Activated naive CD8-positive, alpha-beta T cell treated with anti-CD3 and anti-CD28 coated beads, Interleukin-2, amount 50 U/mL, for 24 hours (primary cell): ENCODE measurements around the gene PES1.
"Not testable (repeated sequence)": the region's sequence is repeated elsewhere in the genome, so short reads cannot be mapped to it uniquely, and the experiment has no call there.

Source experiments
- ATAC-seq: fragments of 150-1000 bp; cut with Tn5 transposase; one replicate; pipeline ENCODE4 v1.10.0; 2021
- DNase-seq: peaks from one replicate; pipeline ENCODE4 v3.0.0; 2021
- H3K27ac Mint-ChIP-seq: one replicate; pipeline ENCODE4 v1.8.0; 2021; ENCODE audit warnings: mild to moderate bottlenecking, mixed read lengths
- H3K27me3 Mint-ChIP-seq: one replicate; pipeline ENCODE4 v1.8.0; 2021; ENCODE audit warnings: mixed read lengths
- H3K36me3 Mint-ChIP-seq: one replicate; pipeline ENCODE4 v1.8.0; 2021; ENCODE audit warnings: low read depth, mixed read lengths
- H3K4me1 Mint-ChIP-seq: one replicate; pipeline ENCODE4 v1.8.0; 2021; ENCODE audit warnings: mixed read lengths
- H3K4me3 Mint-ChIP-seq: one replicate; pipeline ENCODE4 v1.8.0; 2021; ENCODE audit warnings: mild to moderate bottlenecking, moderate library complexity, mixed read lengths
- H3K9me3 Mint-ChIP-seq: one replicate; pipeline ENCODE4 v1.8.0; 2021; ENCODE audit warnings: mixed read lengths

The PES1 gene

GRCh38 chr22:30601464-30601863 is 9.8 kb upstream of the PES1 start:
- Mint-ChIP-seq H3K4me3 (no peak overlapping the region), H3K36me3 (no peaks in the 10 kb centered on the region), H3K27me3 (no peaks in the 10 kb centered on the region), H3K27ac (no peak overlapping the region), H3K9me3 (no peaks in the 10 kb centered on the region), H3K4me1 (peaks cover 11% of the 10 kb centered on the region)
- ATAC-seq (no peak), DNase-seq (no peak)

DNA sequence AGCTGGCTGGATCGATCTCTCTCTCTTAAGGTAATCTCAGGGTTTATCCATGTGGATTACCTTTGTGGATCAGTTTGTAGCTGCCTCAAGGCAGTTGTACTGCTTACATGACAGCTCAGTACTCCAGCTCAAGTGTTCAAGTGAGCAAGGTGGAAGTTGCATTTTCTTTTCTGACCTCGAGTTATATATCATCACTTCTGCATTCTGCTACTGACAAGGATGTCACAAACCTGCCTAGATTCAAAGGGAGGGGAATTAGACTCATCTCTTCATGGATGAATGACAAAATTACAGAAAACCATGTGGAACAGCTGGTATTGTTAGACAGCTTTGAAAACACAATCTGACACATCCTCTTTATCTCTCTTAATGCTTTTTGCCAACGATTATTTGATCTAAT is 9.2 kb upstream of the PES1 start:
- ATAC-seq, result no peak
- DNase-seq, result no peak
- H3K27ac Mint-ChIP-seq, result no peak overlapping the region
- no peaks in the 10 kb centered on the region for H3K36me3 Mint-ChIP-seq
- H3K4me1 Mint-ChIP-seq, result peaks cover 7% of the 10 kb centered on the region
- no peaks in the 10 kb centered on the region for H3K27me3 Mint-ChIP-seq
- H3K4me3 Mint-ChIP-seq, result no peak overlapping the region
- no peaks in the 10 kb centered on the region for H3K9me3 Mint-ChIP-seq

DNA sequence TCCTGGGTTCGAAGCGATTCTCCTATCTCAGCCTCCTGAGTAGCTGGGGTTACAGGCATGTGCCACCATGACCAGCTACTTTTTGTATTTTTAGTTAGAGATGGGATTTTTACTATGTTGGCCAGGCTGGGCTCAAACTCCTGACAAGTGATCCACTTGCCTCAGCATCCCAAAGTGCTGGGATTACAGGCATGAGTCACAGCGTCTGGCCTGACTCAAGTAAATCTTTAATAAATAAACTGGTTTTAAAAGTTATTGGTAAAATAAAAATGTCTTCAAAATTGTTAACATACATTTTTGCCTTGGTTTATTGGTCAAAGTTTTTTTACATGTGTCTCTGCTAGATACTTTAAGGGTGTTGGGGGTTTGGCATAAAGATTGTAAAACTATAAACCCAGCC is 7.3 kb upstream of the PES1 start:
- ATAC-seq (no peak), DNase-seq (no peak)
- Mint-ChIP-seq H3K27ac (no peak overlapping the region), H3K4me3 (no peak overlapping the region), H3K4me1 (peaks cover 1% of the 10 kb centered on the region), H3K36me3 (no peaks in the 10 kb centered on the region), H3K9me3 (no peaks in the 10 kb centered on the region), H3K27me3 (no peaks in the 10 kb centered on the region)

- Mint-ChIP-seq H3K9me3 (no peaks in the 10 kb centered on the region), H3K27ac (no peak overlapping the region), H3K36me3 (no peaks in the 10 kb centered on the region), H3K27me3 (no peaks in the 10 kb centered on the region), H3K4me3 (no peak overlapping the region), H3K4me1 (peaks cover 1% of the 10 kb centered on the region)
- no peak for DNase-seq
- no peak for ATAC-seq
Measured at GRCh38 chr22:30596886-30597285, 5.2 kb upstream of the PES1 start.

DNA sequence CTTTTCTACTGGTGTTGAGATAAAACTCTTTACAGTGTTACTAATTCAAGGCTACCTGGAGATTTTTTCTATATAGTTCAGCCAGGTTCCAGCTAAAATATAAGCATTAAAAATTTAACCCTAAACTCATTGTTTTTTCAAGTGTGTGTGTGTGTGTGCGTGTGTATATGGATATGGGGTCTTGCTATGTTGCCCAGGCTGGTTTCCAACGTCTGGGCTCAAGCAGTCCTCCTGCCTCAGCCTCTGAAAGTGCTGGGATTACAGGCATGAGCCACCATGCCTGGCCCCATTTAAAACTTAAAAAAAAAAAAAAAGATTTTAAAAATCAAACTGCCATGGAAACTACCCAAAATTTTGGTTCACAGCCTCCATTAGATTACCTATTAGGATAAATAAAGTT is 4.5 kb upstream of the PES1 start:
- Mint-ChIP-seq H3K4me3 (no peak overlapping the region), H3K27me3 (no peaks in the 10 kb centered on the region), H3K36me3 (no peaks in the 10 kb centered on the region), H3K27ac (no peak overlapping the region), H3K4me1 (peaks cover 1% of the 10 kb centered on the region), H3K9me3 (no peaks in the 10 kb centered on the region)
- ATAC-seq, result no peak
- no peak for DNase-seq

GRCh38 chr22:30592360-30592713 is 627 bp upstream of the PES1 start:
- not testable (repeated sequence) for H3K4me1 Mint-ChIP-seq, H3K27ac Mint-ChIP-seq, H3K27me3 Mint-ChIP-seq, ATAC-seq, H3K4me3 Mint-ChIP-seq, DNase-seq, H3K9me3 Mint-ChIP-seq
- H3K36me3 Mint-ChIP-seq, result peaks cover 19% of the 10 kb centered on the region

DNA sequence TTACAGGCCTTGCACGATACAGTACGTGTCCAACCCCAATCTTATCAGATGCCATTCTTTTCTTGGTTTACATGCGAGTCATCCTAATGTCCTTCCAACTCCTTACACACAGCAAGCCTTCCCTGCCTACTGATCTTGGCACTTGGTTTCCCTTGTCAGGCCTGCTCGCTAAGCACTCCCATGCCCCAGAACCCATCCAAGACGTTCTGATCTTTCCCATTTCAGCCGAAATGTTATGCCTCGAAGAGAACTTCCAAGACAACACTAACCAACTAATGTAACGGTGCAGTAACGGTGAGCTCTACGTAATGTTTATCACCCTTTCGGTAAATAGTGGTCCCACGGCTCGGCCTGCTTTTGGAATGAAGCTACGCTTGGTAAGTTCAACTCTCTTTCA is 521 bp downstream of the PES1 start:
- ATAC-seq (no peak), DNase-seq (peak; percentile 13)
- H3K27ac Mint-ChIP-seq, result no peak overlapping the region
- H3K36me3 Mint-ChIP-seq, result peaks cover 28% of the 10 kb centered on the region
- no peaks in the 10 kb centered on the region for H3K27me3 Mint-ChIP-seq
- no peaks in the 10 kb centered on the region for H3K9me3 Mint-ChIP-seq
- peaks cover 1% of the 10 kb centered on the region for H3K4me1 Mint-ChIP-seq
- no peak overlapping the region for H3K4me3 Mint-ChIP-seq

DNA sequence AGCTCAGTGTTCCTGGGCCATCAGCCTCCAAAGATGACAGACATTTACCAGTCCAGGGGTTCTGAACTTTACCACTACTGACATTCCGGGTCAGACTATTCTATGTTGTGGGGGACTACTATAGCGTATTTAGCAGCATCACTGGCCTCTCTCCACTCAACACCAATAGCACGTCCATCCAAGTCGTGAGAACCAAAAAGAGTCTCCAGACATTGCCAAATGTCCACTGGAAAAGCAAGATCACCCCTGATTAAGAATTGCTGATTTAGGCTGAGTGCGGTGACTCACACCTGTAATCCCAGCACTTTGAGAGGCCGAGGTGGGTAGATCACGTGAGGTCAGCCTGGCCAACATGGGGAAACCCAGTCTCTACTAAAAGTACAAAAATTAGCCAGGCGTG is 5.3 kb downstream of the PES1 start:
- no peak for ATAC-seq
- Mint-ChIP-seq H3K4me3 (no peak overlapping the region), H3K4me1 (no peaks in the 10 kb centered on the region), H3K27ac (no peak overlapping the region), H3K9me3 (no peaks in the 10 kb centered on the region), H3K36me3 (peaks cover 48% of the 10 kb centered on the region), H3K27me3 (no peaks in the 10 kb centered on the region)
- DNase-seq, result no peak

DNA sequence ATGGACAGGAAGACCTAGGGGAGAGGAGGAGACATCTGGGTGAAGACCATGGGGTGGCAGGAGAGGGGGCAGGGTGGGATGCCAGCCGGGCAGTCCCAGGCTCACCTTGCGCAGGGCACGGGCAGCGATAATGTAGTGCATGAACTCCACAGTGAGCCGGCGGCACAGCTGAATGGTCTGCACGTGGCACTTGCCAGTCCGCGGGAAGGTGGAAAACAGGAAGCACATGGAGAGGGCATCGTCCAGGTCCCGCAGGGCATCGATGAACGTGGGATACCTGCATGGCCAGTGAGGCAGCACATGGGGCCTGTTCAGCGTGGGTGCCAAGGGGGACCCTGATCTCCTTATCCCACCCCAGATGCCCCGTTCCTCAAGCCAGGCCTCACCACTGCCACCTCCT is 7.3 kb downstream of the PES1 start:
- H3K4me3 Mint-ChIP-seq, result no peak overlapping the region
- H3K9me3 Mint-ChIP-seq, result no peaks in the 10 kb centered on the region
- DNase-seq (no peak), ATAC-seq (no peak)
- H3K27ac Mint-ChIP-seq, result no peak overlapping the region
- H3K27me3 Mint-ChIP-seq, result no peaks in the 10 kb centered on the region
- peaks cover 56% of the 10 kb centered on the region for H3K36me3 Mint-ChIP-seq
- H3K4me1 Mint-ChIP-seq, result no peaks in the 10 kb centered on the region

- Mint-ChIP-seq H3K4me3 (no peak overlapping the region), H3K4me1 (no peaks in the 10 kb centered on the region), H3K27me3 (no peaks in the 10 kb centered on the region), H3K36me3 (peaks cover 55% of the 10 kb centered on the region), H3K9me3 (no peaks in the 10 kb centered on the region), H3K27ac (no peak overlapping the region)
- no peak for DNase-seq
- ATAC-seq, result no peak
Measured at GRCh38 chr22:30582788-30583545, 8.7 kb downstream of the PES1 start.

- no peak for ATAC-seq
- Mint-ChIP-seq H3K4me1 (no peaks in the 10 kb centered on the region), H3K36me3 (peaks cover 55% of the 10 kb centered on the region), H3K27me3 (no peaks in the 10 kb centered on the region), H3K9me3 (no peaks in the 10 kb centered on the region), H3K27ac (no peak overlapping the region), H3K4me3 (no peak overlapping the region)
- no peak for DNase-seq
Measured at GRCh38 chr22:30582051-30582450, 9.7 kb downstream of the PES1 start.

DNA sequence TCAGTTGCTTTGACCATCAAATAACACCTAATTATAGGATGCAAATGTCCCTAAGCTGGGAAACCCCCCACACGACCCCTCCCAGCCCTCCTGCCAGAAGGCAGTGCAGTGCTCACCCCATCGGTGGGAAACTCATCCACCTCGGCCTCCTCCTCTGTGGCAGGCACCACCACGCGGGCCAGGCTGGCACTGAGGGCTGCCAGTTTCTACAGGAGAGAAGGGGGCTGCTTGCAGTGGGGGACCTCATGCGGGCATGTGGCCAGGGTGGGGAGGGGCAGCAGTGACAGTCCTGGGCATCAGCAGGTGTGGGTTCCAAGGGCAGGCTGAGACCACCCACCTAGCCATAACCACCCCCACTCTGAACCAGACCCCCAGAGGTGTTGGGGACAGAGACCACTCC is 10.8 kb downstream of the PES1 start:
- Mint-ChIP-seq H3K27ac (no peak overlapping the region), H3K36me3 (peaks cover 55% of the 10 kb centered on the region), H3K27me3 (no peaks in the 10 kb centered on the region), H3K9me3 (no peaks in the 10 kb centered on the region), H3K4me3 (no peak overlapping the region), H3K4me1 (no peaks in the 10 kb centered on the region)
- ATAC-seq (no peak), DNase-seq (no peak)

DNA sequence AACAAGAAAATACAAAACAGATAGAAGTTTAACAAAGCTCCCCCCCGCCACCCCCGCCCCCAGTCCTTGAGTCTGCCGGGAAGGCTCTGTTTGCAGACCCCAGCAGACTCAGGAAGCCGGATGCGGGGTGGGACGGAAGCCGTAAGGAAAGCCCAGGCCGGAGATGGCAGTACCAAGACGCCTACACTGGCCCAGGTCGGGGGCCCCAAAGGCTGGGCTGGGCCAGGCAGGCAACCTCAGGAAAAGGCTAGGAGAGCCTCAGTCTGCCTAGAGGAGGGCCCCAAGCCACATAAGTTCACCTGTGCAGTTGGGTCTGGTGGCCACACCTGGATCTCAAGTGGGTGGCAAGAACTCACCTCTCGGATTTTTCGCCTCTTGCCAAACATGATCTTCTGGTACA is 13.2 kb downstream of the PES1 start:
- DNase-seq (no peak), ATAC-seq (no peak)
- Mint-ChIP-seq H3K4me3 (no peak overlapping the region), H3K27me3 (no peaks in the 10 kb centered on the region), H3K9me3 (no peaks in the 10 kb centered on the region), H3K36me3 (peaks cover 48% of the 10 kb centered on the region), H3K27ac (no peak overlapping the region), H3K4me1 (no peaks in the 10 kb centered on the region)

GRCh38 chr22:30575859-30576258 is 15.9 kb downstream of the PES1 start:
- no peaks in the 10 kb centered on the region for H3K9me3 Mint-ChIP-seq
- no peak overlapping the region for H3K4me3 Mint-ChIP-seq
- H3K27ac Mint-ChIP-seq, result no peak overlapping the region
- no peaks in the 10 kb centered on the region for H3K27me3 Mint-ChIP-seq
- DNase-seq, result no peak
- no peak for ATAC-seq
- no peaks in the 10 kb centered on the region for H3K4me1 Mint-ChIP-seq
- H3K36me3 Mint-ChIP-seq, result peaks cover 39% of the 10 kb centered on the region

- ATAC-seq, result no peak
Measured at GRCh38 chr22:30574997-30575671, 16.6 kb downstream of the PES1 start.

More at GRCh38 chr22:30574997-30575671, 16.6 kb downstream of the PES1 start:
- Mint-ChIP-seq H3K4me3 (no peak overlapping the region), H3K36me3 (peaks cover 38% of the 10 kb centered on the region), H3K27ac (no peak overlapping the region), H3K4me1 (no peaks in the 10 kb centered on the region), H3K9me3 (no peaks in the 10 kb centered on the region), H3K27me3 (no peaks in the 10 kb centered on the region)
- DNase-seq, result no peak
